HL-60/S4 treated with phorbol 12-myristate 13-acetate at 8.2 ng/mL for 4 days and 3 days (cell line): ENCODE results near the gene CNTN6.

Experiments used
- in situ Hi-C: fragments of 300-500 bp; cut with MboI; formaldehyde crosslinking; loops from 2 replicates; pipeline ENCODE4 v1.15.0; 2022; ENCODE audit warnings: low sequenced_read_pairs

The CNTN6 gene

GRCh38 chr3:1092771-1093170, at the start of gene CNTN6:
Gene CNTN6 (plus strand): TSS chr3:1093024. CDS start chr3:1148009, 54,985 bp downstream.
- in situ Hi-C loops = no loop called here

DNA sequence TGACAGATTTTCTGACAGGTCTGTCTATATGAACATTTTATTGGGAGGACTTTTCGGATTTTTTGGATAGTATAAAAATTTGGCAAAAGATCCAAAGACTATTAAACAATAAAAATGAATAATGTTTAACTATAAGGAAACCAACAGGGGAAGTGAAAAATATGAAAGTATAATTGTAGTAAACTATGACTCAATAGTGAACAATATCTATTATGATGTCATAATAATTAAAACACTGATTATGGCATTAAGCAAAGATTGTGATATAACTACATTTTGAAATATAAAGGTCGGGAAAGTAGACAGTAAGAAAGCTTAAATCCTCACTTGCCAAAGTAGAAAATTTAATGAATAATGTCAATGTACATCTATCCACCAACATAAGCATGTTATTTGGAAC, 44.3 kb upstream of the CNTN6 start:
- in situ Hi-C loops = no loop called here

DNA sequence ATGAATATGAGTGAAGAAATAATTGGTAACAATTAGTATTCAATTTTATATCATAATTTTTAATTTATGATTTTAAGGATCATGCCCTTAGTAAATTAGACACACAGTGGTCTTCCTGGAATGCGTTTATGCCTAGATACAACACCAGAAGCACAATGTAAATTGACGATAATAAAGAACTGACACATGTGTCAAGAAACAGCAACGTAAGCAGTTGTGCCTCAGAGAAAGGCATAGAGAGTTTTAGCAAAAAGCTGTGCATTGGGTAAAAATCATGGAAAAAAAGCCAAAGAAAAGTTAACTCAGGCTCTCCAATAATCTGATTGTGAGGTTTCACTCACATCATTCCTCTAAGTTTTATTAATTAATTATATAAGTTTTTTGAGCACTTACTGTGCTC, 37.0 kb upstream of the CNTN6 start:
- in situ Hi-C loops = no loop called here

DNA sequence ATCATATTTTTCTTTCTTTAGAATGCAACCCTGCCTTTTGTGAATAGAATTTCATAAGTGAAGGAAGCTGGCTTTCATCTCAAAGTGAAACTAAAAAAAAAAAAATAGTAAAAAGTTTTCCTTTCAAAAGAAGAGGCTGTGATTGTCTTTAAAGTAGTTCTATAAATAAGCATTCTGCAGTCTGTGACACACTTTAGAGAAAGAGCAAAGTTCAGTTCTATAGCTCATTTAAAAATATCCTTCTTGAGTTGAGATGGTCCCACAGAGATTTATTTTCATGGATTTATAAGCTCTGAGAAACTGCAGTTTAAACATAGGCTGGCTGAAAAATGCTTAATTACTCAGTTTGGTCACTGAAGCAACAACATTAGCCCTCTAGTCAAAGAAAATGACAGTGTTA, 36.1 kb upstream of the CNTN6 start:
- in situ Hi-C loops = no loop called here

GRCh38 chr3:1057436-1057835, 35.4 kb upstream of the CNTN6 start:
- in situ Hi-C loops = no loop called here

DNA sequence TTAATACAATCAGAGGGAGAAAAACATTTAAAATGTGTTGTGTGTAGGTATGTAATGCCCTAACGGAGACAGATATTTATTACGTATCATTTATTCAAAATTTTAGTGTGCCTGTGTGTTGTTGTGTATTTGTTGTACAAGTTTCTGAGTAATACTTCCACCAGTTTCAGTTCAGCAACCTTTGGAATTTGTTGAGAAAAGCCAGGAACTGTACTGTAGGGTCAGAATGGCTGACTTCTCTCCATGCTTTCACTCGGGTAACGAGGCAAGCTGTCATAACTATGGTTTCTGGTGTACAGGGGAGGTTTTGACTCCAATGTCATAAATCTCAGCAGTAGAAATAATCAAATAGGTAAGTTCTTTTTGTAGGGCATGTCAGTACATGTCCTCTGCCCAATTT, 23.8 kb upstream of the CNTN6 start:
- in situ Hi-C loops = no loop called here

DNA sequence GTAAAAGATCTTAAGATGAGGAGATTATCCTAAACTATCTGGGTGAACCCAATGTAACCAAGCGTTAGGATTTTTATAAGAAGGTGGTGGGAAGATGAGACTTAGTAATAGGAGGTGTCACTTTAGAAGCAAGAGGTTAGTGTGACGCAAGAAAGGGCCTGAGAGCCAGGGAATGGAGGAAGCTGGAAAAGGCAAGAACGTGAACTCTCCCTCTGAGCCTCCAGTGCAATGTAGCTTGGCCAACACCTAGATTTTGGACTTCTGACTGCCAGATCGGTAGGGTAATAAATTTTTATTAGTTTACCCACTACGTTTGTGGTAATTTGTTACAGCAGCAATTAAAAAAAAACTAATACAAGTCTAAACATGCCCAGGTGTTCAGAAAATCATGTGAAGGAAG, 20.8 kb upstream of the CNTN6 start:
- in situ Hi-C loops = no loop called here

DNA sequence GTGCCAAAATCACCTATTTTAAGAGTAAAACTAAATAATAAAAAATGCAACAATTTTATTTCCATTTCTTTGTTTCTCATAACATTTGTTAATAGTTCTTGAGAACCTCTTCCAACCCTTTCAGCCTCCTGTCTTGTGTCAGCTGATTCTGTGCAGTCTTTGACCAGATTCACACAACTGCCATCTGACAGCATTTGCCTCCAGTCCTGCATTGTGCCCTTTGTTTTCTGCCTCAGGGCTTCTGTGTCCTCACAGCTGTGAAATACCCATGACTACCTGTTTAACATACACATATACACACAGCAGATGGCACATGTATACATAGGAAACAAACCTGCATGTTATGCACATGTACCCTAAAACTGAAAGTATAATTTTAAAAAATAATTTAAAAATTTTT, 13.2 kb upstream of the CNTN6 start:
- in situ Hi-C loops = no loop called here

GRCh38 chr3:1082108-1082507, 10.7 kb upstream of the CNTN6 start:
- in situ Hi-C loops = no loop called here

GRCh38 chr3:1087066-1087560, 5.7 kb upstream of the CNTN6 start:
- in situ Hi-C loops = no loop called here

- in situ Hi-C loops = no loop called here
Measured at GRCh38 chr3:1088503-1088902, 4.3 kb upstream of the CNTN6 start.

DNA sequence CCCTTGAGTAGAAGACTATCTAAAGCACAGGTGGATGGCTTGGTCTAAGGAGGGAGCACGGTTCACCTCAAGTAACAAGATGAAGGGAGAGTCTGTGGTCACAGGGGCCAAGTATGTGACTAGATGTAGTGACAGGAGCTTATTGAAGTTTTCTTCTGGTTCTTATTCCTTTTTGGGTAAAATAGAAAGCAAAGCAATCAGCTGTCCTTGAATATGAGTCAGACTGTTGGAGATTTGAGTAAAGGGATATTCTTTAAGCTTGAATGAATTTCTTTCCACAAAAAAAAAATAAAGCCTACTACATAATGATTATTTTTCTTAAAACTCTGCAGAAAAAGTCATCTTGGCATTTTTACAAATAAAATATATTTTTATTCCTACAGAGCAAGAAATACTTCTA, 1.5 kb upstream of the CNTN6 start:
- in situ Hi-C loops = no loop called here

DNA sequence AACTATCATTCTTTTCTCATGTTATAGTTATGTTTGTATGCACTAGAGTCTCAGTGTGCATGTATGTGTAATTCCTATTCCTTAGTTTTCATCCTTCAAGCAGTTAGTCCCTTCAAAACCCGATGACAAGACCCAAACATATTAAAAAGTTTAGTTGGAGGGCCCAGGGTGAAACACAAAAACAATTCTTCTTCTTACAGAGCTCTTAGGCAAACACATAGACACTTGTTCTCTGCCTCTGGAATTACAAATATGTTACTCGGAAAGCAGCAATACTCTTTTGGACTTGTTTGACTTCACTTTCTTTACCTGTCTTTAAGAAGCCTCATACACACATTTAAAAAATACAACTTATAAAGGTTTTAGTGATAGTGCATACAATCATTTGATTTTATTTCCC, 763 bp upstream of the CNTN6 start:
- in situ Hi-C loops = no loop called here

- in situ Hi-C loops = no loop called here
Measured at GRCh38 chr3:1093217-1093616, 393 bp downstream of the CNTN6 start.

DNA sequence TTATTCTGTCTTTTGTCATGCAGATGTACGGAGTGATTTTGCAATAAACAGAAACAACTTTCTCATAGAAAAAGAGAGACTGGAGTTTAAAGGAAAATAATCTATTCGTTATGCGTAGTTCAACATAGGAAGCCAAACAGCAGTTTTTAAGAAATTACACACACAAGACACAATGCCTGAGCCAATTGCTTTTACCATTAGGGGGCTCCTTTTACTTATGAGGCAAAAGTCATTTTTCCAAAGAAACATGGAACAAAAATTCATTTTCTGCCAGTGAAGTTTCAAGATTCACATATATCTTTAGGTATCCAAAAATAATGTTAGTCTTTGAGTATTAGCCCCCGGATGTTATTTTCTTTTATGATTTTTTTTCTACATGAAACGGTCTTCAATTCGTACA, 10.7 kb downstream of the CNTN6 start:
- in situ Hi-C loops = no loop called here

DNA sequence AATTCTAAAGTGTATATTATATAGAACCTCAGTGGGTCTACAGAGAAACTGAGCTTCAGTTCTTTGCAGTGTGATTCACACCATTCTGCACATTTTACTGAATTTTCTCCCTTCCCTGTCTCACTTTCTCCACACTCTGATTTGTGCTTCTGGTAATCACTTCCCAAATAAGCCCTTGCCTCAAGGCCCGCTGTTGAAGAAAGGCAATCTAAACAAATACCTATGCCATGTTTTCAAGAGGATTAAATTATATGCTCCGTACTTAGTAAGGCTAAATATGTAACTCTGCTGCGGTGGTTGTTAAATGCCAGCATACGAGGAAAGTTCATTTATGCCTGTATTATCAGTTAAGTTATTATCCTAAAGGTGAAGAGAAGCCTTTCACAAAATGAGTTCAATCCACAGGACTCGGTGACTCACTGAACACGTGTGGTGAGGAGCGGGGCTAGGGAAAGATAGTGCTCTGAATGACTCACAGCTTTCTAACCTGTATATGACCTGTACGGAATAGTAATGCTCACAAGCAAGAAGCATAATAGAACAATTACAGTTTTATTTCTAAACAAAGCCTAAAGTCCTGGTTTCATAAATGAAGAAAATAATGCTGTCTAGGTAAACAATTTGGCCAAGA, 25.1 kb downstream of the CNTN6 start:
- in situ Hi-C loops = no loop called here

- in situ Hi-C loops = no loop called here
Measured at GRCh38 chr3:1131166-1131565, 38.3 kb downstream of the CNTN6 start.

DNA sequence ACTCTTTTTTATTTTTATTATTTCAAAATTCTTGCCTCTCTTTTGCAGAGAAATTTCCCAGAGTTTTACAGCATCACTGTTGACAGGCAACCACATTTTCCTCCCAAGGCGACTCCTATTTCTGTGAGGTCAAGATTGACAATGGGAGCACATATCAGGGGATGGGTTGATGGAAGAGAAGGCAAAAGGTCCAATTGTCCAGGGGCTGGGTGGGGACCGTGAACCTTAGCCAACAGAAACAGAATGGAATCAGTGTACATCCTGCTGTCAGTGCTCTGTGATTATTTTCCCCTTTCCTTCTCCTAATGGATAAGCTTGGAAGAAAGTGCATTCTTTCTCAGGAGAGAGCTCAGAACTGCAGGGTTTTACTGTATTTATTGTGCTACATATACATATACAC, 42.4 kb downstream of the CNTN6 start:
- in situ Hi-C loops = no loop called here

DNA sequence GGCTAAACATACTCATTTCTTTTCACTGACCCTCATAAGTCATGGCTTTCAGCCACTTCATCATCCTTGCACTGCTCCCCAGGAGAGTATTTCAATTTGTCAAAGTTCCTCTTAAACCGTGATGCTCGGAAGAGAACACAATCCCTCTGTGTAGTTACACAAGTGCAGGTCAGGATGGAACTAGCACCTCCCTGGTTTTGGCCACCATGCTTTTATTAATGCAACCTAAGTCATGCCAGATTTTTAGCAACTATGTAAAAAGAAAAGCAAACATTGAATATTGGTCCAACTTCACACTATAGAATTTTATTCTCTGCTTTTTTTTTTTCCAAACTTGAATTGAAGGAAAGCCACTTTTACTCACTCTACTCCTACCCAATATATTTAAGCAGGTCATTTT, 45.2 kb downstream of the CNTN6 start:
- in situ Hi-C loops = no loop called here

GRCh38 chr3:1139071-1139470, 46.2 kb downstream of the CNTN6 start:
- in situ Hi-C loops = no loop called here

- in situ Hi-C loops = no loop called here
Measured at GRCh38 chr3:1147326-1147725, 54.5 kb downstream of the CNTN6 start.

- in situ Hi-C loops = no loop called here
Measured at GRCh38 chr3:1147819-1148218, 55.0 kb downstream of the CNTN6 start.

GRCh38 chr3:1164101-1164500, 71.3 kb downstream of the CNTN6 start:
- in situ Hi-C loops = no loop called here
